GM19193 (cell line): ENCODE measurements around the gene SFXN2.

Experiments
- POLR2A ChIP-seq: IDR thresholded peaks from 4 replicates; pipeline ENCODE4 v1.6.1; 2011; ENCODE audit not compliant: insufficient read depth, insufficient read length; ENCODE audit errors: extremely low read depth

Gene SFXN2

DNA sequence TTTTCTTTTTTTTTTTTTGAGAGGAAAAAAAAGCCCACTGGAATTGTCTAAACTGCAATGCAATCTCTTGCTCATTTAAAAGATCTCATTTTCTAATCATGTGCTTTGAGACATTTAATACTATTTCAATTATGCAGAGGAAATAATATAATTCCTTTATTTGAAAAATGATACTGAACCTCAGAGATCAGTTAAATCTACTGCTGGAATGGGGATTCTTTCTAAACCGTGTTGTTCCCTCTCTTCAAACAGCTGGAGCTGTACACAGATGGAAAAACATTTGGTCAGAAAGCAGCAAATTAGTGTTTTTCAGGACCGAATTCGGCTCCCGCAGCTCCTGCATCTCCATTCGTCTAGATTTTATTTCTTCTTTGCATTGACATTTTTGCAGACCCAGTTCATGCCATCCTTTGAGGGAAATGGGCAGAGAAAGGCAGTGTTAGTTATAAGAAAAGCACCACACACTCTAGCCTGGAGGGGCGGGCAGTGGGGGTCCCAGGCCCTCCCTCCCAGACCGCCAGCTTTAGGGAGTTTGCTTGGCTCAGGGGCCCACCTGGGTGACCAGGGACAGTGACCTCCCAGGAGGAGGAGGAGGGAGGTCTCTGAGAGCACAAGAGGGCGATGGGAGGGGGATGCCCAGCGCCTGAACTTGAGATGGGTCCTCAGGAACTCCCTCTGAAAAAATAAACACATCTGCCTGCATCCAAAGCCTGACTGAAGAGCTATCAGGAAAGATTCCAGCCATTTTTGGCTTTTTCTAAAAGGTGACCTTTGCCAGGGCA lies 37.7 kb upstream of the SFXN2 start:
- no peak for TF ChIP-seq POLR2A

DNA sequence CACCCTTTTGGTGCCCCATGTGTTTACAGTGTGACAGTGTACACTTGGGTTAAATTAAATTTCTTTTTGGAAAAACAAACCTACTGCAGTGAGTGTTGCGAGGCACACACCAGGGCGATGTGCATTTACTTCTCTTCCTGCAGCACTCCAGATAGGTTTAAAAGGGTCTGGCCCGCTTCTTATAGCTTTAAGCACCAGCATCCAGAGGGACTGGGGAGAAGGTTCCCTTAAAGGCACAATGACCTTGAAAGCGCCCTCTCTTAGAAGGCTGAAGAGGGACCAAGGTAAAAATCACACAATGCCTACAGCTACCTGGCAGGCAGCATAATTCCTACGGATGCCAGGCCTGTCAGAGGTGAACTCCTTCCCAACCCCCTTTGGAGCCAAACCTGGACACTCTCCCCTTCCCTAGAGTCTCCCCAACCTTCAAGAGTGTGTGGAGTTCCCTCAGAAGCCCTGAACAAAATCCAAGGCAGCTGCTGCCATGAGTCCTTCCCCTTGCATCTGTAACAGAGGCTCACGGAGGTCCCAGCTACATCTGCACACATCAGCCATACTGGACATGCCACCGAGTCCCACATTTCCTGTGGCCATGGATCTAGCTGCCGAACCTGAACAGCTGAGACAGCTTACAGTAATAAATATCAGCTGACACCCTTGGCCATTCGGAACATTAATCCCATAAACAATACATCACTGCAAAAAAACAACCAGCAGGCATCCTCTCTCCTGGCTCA lies 36.9 kb upstream of the SFXN2 start:
- no peak for TF ChIP-seq POLR2A

DNA sequence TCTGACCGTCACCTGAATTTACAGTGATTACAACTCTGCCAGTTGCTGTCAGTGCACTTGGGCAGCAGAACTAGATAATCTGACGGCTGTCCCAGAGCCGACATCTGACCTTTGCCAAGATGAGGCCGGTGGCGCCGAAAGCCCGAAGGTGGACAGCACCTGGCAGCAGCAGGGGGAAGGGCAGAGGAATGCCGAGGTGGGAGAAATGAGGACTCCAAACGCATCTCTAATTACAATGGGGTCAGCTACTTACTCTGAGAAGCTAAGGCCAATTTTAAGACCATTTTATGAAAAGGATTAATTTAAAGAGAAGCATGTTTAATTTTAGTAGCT lies 36.4 kb upstream of the SFXN2 start:
- TF ChIP-seq POLR2A, result no peak

DNA sequence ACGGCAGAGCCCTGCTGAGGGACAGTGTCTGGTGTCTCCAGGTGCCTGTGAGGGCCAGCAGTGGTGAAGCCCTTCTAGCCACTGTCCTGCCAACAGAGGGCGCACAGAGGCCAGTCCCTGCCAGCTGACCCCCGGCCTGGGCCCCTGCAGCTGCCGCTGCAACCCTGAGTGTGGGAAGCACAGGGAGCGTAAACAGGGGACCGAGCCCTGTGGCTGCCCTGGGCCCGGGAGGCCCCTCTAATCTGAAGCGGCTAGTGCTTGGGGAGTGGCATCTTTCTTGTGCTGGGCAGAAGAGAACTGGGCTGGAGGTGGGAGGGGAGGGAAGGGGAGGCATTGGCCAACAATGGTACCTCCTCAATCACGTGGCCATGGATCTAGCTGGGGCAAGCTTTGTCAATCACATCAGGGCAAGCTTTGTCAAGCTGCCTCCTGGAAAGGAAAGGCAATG lies 35.6 kb upstream of the SFXN2 start:
- no peak for TF ChIP-seq POLR2A

DNA sequence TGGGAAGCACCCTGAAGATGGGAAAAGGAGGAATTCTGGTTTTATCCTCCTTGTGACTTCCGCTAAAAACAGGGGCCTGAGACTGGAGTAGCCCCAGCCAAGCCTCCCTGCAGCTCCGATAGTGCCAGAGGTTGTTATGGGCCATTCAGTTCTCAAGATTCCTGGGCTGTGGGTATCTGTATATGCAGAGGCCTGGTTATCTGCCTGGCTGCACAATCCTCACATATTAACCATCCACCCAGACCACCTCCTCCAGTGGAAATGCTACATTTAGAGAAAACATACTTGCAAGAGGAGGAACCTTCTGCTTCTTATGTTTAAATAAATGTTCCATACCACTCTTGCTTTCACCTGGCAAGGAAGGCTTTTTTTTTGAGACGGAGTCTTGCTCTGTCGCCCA lies 34.8 kb upstream of the SFXN2 start:
- no peak for TF ChIP-seq POLR2A

DNA sequence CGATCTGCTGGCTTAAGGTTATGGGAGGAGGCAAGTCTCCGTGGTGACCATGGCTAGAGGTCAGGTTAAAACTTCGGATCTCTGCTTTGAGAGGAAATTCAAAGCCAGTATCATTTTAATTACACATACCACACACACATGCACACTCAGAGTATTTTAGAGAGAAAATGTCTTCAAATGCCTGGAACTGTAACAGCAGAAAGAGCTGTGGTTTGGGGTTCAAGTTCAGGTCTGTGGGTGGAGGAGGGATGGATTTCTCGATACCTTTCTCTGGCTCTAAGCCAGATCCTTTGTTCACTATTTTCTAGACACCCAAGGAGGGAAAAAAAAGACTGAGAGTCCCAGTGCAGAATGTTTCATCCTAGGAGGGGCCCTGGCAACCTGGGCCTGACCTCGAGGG lies 32.7 kb upstream of the SFXN2 start:
- no peak for TF ChIP-seq POLR2A

DNA sequence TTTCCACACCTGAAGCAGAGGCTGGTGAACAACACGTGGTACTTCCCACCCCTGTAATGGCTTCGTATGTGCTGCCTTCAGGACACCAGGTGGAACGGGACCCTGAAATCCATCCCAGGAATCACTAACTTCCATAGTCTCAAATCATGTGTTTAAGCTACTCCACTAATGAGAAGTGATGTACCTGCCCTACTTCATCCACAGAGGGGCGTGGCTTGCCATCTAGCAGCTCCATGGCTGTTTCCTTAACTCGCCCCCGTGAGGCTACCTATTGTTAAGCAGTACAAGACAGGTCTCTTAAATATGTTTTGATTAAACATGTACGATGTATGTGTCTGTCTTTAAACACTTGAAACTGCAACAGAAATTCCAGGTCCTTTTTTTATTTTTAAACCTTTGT lies 32.0 kb upstream of the SFXN2 start:
- TF ChIP-seq POLR2A, result no peak

DNA sequence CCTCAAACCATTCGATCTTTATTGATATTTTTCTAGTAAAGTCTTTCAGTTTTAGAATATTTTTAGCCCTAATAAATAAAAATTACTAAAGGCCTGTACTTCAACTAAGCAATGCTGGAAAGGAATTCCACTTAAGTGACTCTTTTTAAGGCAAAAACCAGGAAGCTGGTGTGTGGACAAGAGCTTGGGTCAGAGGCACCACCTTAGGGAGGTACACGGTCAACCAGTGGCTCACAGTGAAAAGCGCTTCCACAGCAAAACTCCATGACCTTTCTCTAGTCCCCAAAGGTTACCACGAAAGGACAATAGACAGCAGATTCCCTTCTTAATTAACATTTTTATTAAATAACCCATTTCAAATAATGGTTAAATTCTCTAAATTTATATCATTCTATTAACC lies 31.5 kb upstream of the SFXN2 start:
- TF ChIP-seq POLR2A, result no peak

DNA sequence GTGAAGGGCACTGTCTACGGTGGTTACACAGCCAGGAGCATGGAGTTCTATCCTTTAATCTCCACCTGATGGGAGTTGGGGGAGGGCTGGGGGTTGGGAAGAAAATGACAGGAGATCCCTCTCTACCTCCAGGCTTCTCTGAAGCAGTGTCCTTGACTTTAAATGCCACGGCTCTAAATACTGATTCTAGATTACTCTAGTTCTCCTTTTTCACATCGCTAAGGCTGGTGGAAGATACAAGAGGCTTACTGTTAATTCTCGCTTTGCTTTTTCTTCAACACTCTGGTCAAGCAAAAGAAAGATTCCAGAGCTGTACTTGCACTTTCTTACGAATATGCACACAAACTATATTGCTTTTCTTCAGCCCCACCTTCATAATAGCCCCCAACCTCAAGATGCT lies 30.7 kb upstream of the SFXN2 start:
- TF ChIP-seq POLR2A, result no peak

DNA sequence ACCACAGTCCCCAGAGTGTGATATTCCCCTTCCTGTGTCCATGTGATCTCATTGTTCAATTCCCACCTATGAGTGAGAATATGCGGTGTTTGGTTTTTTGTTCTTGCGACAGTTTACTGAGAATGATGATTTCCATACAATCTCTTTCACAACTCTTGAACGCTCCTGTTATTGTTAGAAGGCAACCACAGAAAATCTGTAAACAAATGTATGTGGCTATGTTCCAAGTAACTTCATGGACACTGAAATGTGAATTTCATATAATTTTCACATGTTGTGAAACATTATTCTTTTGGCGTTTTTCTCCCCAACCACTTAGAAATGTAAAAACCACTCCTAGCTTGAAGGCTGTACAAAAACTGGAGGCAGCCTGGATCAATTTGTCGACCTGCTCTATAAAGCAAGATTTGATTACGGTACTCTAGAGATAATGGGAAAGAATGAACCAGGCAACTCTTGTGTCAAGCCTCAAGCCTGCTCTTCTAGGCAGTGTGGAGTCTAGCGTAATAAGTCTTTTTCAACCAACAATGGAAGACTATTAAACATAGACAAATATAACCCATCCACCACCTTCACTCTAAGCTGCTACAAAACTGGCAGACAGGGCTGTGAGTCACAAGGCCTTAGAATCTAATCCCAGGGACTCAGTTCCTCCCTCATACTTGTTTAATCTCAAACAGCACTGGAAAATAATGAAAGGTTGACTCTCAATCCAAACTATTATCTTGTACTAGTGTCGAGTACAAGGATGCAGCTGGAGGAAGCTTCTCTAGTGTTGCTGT lies 23.0 kb upstream of the SFXN2 start:
- TF ChIP-seq POLR2A, result no peak

DNA sequence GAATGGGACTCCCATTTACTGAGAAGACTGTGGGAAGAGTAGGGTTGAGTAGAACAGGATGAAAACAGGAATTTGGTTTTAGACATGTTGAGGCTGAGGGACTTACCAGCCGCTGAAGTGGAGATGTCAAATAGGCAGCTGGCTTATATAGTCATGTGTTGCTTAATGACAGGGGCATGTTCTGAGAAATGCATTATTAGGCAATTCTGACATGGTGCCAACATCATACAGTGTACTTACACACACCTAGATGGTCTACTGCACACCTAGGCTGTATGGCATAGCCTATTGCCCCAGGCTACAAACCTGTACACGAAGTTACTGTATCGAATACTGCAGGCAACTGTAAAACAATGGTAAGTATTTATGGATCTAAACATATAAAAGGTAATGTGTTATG lies 17.7 kb upstream of the SFXN2 start:
- TF ChIP-seq POLR2A, result no peak

DNA sequence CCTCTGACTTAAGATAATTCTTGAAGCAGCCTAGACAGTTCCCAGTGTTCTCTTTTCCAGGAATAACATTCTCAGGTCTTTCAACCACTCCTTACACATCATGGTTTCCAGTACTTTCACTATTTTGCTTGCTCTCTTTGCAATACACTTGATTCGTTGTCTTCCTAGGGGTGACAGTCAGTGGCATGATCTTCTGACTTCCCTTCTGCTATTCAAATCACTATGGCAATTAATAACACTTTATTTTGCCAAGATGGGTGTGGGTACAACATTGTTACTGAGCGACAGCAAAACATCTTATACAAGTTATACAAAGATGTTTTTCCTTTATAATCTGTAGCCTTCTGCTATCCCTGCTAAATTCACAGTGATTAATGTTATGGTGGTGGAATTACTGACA lies 15.5 kb upstream of the SFXN2 start:
- no peak for TF ChIP-seq POLR2A

DNA sequence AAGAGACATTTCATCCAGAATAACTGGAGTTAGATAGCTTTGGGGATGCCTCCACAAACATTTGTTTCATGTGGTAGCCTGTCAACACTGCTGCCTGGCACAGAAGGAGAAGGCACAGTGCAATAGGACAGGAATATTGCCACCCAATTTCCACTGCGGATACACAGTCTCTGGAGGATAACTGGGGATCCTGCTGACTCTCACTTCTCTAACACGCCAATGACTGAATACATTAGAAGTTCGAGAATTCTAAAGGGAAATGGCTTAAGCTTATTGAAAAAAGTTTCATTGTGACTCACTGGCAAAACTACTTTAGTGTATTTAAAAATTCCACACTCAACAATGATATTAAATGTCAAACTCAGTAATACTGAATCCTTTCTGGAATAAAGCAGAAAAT lies 13.2 kb upstream of the SFXN2 start:
- no peak for TF ChIP-seq POLR2A

DNA sequence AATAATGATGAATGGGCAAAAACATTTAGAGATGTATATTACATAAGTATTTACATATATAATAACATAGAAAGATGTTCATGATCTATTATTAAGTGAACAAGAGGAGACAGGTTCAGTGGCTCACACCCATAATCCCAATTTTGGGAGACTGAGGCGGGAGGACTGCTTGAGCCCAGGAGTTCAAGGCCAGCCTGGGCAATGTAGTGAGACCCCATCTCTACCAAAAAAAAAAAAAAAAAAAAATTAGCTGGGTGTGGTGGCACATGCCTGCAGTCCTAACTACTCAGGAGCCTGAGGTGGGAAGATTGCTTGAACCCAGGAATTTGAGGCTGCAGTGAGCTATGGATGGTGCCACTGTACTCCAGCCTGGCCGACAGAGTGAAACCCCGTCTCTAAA lies 12.6 kb upstream of the SFXN2 start:
- no peak for TF ChIP-seq POLR2A

DNA sequence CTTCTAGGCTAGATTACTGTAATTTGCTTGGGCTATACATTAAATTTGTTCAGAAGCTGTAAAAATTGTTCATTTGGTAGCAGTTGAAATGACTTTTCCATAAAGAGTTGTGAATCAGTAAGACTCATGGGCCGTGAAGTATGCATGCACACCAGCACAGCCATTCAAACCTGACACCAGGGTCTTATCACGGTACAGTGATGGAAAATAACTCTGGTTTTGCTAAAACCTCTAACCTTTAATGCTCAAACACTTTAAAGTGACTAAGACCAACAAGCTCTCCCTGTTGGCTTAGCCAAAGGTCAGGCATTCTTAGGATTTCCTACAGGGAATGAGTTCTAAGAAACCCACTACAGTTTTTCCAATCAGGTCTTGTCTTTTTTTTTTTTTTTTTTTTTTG lies 11.7 kb upstream of the SFXN2 start:
- TF ChIP-seq POLR2A, result no peak

DNA sequence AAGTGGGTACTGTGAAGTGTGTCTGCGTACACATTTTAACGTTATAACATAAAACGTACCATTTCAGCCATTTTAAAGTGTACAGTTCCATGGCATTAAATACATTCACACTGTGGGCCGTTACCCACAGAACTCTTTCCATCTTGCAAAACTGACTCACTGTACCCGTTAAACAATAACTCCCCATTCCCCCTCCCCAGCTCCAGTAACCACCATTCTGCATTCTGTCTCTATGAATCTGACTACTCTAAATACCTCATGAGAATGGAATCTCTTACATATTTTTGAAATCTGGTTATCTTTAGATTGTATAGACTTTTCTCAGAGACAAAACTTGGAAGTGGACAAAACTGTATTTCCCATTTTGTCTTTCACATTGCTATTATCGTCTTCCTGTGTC lies 9.5 kb upstream of the SFXN2 start:
- TF ChIP-seq POLR2A, result no peak
